Keratinocyte (primary cell): ENCODE measurements around the gene NELL1. TPM values are rescaled to one million over a fixed set of nuclear protein-coding genes. Genes with fewer than 3 reads are reported as not detected.

Experiments
- DNase-seq: peaks from one replicate; pipeline ENCODE4 v3.0.0-alpha.2; 2011; ENCODE audit warnings: low read depth, missing footprints, low spot score
- FAIRE-seq: peaks from 2 replicates; lab custom pipeline; 2011; peaks lifted over from hg19 to GRCh38; lab: Jason Lieb, UNC
- H2AFZ ChIP-seq: 2 replicates; pipeline ENCODE4 v1.6.0; 2012; ENCODE audit warnings: low read length, control low read depth, inconsistent platforms; ENCODE audit not compliant: control insufficient read depth
- H3K27ac ChIP-seq: 2 replicates; pipeline ENCODE4 v1.5.1; 2011; ENCODE audit warnings: low read length; ENCODE audit not compliant: control insufficient read depth, insufficient read depth
- H3K27me3 ChIP-seq: 3 replicates; pipeline ENCODE4 v1.6.0; 2011; ENCODE audit warnings: low read length; ENCODE audit not compliant: control insufficient read depth, insufficient read depth; ENCODE audit errors: extremely low read depth
- H3K36me3 ChIP-seq, 2 experiments: 2 replicates in 1 of 2; 3 replicates in 1 of 2; pipeline ENCODE4 v1.5.1; 2011; ENCODE audit warnings: low read length in 2 of 2, mild to moderate bottlenecking in 1 of 2; ENCODE audit not compliant: control insufficient read depth in 2 of 2, insufficient read depth in 2 of 2; ENCODE audit errors: extremely low read depth in 1 of 2
- H3K4me1 ChIP-seq: 3 replicates; pipeline ENCODE4 v1.5.1; 2011; ENCODE audit warnings: low read length; ENCODE audit not compliant: control insufficient read depth, insufficient read depth; ENCODE audit errors: extremely low read depth
- H3K4me2 ChIP-seq: 3 replicates; pipeline ENCODE4 v1.6.0; 2011; ENCODE audit warnings: low read depth, low read length; ENCODE audit not compliant: control insufficient read depth, insufficient read depth; ENCODE audit errors: extremely low read depth
- H3K4me3 ChIP-seq, 3 experiments: fragments of 200-600 bp in 1 of 3; sonication (generic) in 1 of 3; 2 replicates in 2 of 3; 3 replicates in 1 of 3; pipeline ENCODE4 v1.5.1; 2011 to 2016; ENCODE audit warnings: low read length in 3 of 3, mild to moderate bottlenecking in 3 of 3, control low read depth in 2 of 3, inconsistent platforms in 1 of 3, low read depth in 1 of 3, mixed read lengths in 1 of 3, mixed run types in 1 of 3, moderate library complexity in 1 of 3; ENCODE audit not compliant: control insufficient read depth in 2 of 3, insufficient read depth in 2 of 3; ENCODE audit errors: extremely low read depth in 1 of 3
- H3K79me2 ChIP-seq: 2 replicates; pipeline ENCODE4 v1.6.0; 2012; ENCODE audit warnings: low read length; ENCODE audit not compliant: control insufficient read depth, insufficient read depth
- H3K9ac ChIP-seq: 3 replicates; pipeline ENCODE4 v1.6.0; 2011; ENCODE audit warnings: low read length; ENCODE audit not compliant: control insufficient read depth, insufficient read depth; ENCODE audit errors: extremely low read depth
- H3K9me1 ChIP-seq: 3 replicates; pipeline ENCODE4 v1.6.0; 2011; ENCODE audit warnings: low read length; ENCODE audit not compliant: control insufficient read depth, insufficient read depth; ENCODE audit errors: extremely low read depth
- H3K9me3 ChIP-seq: 2 replicates; pipeline ENCODE4 v1.5.1; 2012; ENCODE audit warnings: low read depth, low read length; ENCODE audit not compliant: control insufficient read depth
- H4K20me1 ChIP-seq: 3 replicates; pipeline ENCODE4 v1.6.0; 2011; ENCODE audit warnings: low read length; ENCODE audit not compliant: control insufficient read depth, insufficient read depth; ENCODE audit errors: extremely low read depth
- EZH2 ChIP-seq: IDR thresholded peaks from one replicate; pipeline ENCODE4 v1.6.1; 2012; ENCODE audit warnings: inconsistent platforms, mild to moderate bottlenecking, low read length, moderate library complexity
- dilution Hi-C: fragments of 300-500 bp; cut with MboI; formaldehyde crosslinking; loops from one replicate; pipeline ENCODE4 v1.7.0; 2020; ENCODE audit warnings: low sequenced_read_pairs; ENCODE audit not compliant: extremely low pct_ligation_motif_present
- polyA plus RNA-seq, 5 experiments: library from polyadenylated mRNA; depleted of rRNA in 3 of 5; stranded (reverse) in 3 of 5; stranded (forward) in 1 of 5; unstranded in 1 of 5; fragments of >200 nt; gene quantifications; 1 replicate in 1 of 5; 2 replicates in 3 of 5; 3 replicates in 1 of 5; pipeline versions ENCODE4 v1.2.1 to v1.2.3, GENCODE V29; 2011 to 2012; ENCODE audit warnings: missing spikeins in 2 of 5, low read depth in 1 of 5, low replicate concordance in 1 of 5
- TF ChIP-seq, protein P1 (sequence below), 3 experiments: IDR thresholded peaks in 1 of 3; conservative IDR thresholded peaks in 1 of 3; optimal IDR thresholded peaks in 1 of 3; 2 replicates in 2 of 3; 3 replicates in 1 of 3; pipeline versions ENCODE3 to v1.5.1; 2011; ENCODE audit warnings: low read length in 3 of 3, mild to moderate bottlenecking in 3 of 3, moderate library complexity in 2 of 3, control low read depth in 1 of 3, inconsistent platforms in 1 of 3; ENCODE audit not compliant: insufficient read depth in 2 of 3; ENCODE audit errors: extremely low read depth in 1 of 3

The NELL1 gene
- polyA plus RNA-seq, 1 donor (not counting 4 experiments of a cell fraction or from before 2014, with no cell fraction given): not detected

DNA sequence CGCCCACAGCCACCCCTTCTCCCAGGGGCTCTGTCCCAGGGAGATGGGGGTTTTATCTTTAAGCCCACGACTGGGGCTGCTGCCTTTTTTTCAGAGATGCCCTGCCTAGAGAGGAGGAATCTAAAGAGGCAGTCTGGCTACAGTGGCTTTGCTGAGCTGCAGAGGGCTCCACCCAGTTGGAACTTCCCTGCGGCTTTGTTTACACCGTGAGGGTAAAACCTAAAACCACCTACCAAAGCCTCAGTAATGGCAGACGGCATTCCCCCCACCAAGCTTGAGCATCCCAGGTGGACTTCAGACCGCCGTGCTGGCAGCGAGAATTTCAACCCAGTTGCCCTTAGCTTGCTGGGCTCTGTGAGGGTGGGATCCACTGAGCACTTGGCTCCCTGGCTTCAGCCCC, 535.8 kb downstream of the NELL1 start:
- Histone ChIP-seq H3K4me1 (no peaks in the 10 kb centered on the region), H3K9me3 (no peaks in the 10 kb centered on the region), H3K9ac (no peak overlapping the region), H3K9me1 (no peaks in the 10 kb centered on the region), H3K27ac (no peak overlapping the region), H3K27me3 (no peaks in the 10 kb centered on the region), H4K20me1 (no peaks in the 10 kb centered on the region), H3K4me2 (no peak overlapping the region), H3K36me3 (no peaks in the 10 kb centered on the region), H2AFZ (no peak overlapping the region), H3K79me2 (no peaks in the 10 kb centered on the region), H3K4me3 (no peak overlapping the region)
- FAIRE-seq (no peak), DNase-seq (no peak)
- TF ChIP-seq, protein P1, sequence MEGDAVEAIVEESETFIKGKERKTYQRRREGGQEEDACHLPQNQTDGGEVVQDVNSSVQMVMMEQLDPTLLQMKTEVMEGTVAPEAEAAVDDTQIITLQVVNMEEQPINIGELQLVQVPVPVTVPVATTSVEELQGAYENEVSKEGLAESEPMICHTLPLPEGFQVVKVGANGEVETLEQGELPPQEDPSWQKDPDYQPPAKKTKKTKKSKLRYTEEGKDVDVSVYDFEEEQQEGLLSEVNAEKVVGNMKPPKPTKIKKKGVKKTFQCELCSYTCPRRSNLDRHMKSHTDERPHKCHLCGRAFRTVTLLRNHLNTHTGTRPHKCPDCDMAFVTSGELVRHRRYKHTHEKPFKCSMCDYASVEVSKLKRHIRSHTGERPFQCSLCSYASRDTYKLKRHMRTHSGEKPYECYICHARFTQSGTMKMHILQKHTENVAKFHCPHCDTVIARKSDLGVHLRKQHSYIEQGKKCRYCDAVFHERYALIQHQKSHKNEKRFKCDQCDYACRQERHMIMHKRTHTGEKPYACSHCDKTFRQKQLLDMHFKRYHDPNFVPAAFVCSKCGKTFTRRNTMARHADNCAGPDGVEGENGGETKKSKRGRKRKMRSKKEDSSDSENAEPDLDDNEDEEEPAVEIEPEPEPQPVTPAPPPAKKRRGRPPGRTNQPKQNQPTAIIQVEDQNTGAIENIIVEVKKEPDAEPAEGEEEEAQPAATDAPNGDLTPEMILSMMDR (optimal IDR thresholded peaks at IDR 0.05 in 1 of 3, IDR thresholded peaks at IDR 0.05 in 1 of 3, conservative IDR thresholded peaks at IDR 0.05 in 1 of 3; ENCODE audit: extremely low read depth in 1 of 3, insufficient read depth in 2 of 3, low read length in 3 of 3): no peak
- TF ChIP-seq EZH2: no peak
- dilution Hi-C loops: no loop called here

DNA sequence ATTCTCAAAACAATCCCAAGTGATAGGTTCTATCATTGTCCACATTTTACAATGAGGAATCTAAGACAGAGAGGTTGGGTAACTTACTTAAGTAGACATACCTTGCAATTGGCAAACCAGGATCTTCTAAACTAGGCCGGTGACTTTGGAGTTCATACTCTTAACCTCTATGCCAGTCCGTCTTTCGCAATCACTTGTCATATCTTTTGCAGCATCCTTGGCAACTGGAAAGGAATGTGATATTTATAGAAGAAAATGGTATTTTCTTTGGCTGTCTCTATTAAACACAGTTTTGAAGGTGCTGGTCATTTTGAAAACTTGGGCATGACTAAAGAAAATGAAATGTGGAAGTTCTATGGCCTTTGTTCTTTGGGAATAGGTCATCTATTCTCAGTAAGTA, 556.5 kb downstream of the NELL1 start:
- H3K4me2 ChIP-seq: no peak overlapping the region
- H2AFZ ChIP-seq: no peak overlapping the region
- H4K20me1 ChIP-seq: no peaks in the 10 kb centered on the region
- H3K9me1 ChIP-seq: no peaks in the 10 kb centered on the region
- H3K9ac ChIP-seq: no peak overlapping the region
- TF ChIP-seq, protein P1 (optimal IDR thresholded peaks at IDR 0.05 in 1 of 3, IDR thresholded peaks at IDR 0.05 in 1 of 3, conservative IDR thresholded peaks at IDR 0.05 in 1 of 3; ENCODE audit: extremely low read depth in 1 of 3, insufficient read depth in 2 of 3, low read length in 3 of 3): no peak
- TF ChIP-seq EZH2: no peak
- no peaks in the 10 kb centered on the region for H3K36me3 ChIP-seq
- H3K9me3 ChIP-seq: no peaks in the 10 kb centered on the region
- H3K27ac ChIP-seq: no peak overlapping the region
- no peak overlapping the region for H3K4me3 ChIP-seq
- no peaks in the 10 kb centered on the region for H3K27me3 ChIP-seq
- no peaks in the 10 kb centered on the region for H3K79me2 ChIP-seq
- FAIRE-seq: no peak
- H3K4me1 ChIP-seq: no peaks in the 10 kb centered on the region
- no peak for DNase-seq
- dilution Hi-C loops: no loop called here
